Measurements from ENCODE around the gene CCT3. TPM values are rescaled to one million over a fixed set of nuclear protein-coding genes. Genes with fewer than 3 reads are reported as not detected.
"Not testable (repeated sequence)": the region's sequence is repeated elsewhere in the genome, so short reads cannot be mapped to it uniquely, and the experiment has no call there.

CCT3 gene
- total RNA-seq, 1 donor from 2014 or later, result 343 TPM

DNA sequence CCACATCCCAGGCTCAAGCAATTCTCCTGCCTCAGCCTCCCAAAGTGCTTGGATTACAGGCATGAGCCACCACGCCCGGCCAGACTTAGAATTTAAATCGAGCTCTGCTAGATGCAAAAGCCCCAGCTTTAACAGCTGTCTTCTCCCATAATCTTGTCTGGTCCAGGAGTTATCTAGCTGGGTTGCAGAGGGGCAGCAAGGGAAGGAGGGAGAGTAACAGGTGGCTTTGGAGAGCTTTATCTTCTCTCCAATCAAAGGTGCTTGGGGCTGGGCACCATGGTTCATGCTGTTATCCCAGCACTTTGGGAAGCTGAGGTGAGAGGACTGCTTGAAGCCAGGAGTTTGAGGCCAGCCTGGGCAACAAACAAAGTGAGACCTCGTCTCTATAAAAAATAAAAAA, 34.8 kb upstream of the CCT3 start:
- no peak for DNase-seq (ENCODE audit: low read depth, low spot score)
- Mint-ChIP-seq H3K27me3 (ENCODE audit: low read depth) (peaks cover 83% of the 10 kb centered on the region), H3K4me1 (peaks cover 3% of the 10 kb centered on the region), H3K36me3 (ENCODE audit: low read depth) (no peaks in the 10 kb centered on the region), H3K27ac (ENCODE audit: unreplicated experiment) (no peak overlapping the region), H3K4me3 (no peak overlapping the region), H3K9me3 (no peaks in the 10 kb centered on the region)
- TF ChIP-seq, protein P1, sequence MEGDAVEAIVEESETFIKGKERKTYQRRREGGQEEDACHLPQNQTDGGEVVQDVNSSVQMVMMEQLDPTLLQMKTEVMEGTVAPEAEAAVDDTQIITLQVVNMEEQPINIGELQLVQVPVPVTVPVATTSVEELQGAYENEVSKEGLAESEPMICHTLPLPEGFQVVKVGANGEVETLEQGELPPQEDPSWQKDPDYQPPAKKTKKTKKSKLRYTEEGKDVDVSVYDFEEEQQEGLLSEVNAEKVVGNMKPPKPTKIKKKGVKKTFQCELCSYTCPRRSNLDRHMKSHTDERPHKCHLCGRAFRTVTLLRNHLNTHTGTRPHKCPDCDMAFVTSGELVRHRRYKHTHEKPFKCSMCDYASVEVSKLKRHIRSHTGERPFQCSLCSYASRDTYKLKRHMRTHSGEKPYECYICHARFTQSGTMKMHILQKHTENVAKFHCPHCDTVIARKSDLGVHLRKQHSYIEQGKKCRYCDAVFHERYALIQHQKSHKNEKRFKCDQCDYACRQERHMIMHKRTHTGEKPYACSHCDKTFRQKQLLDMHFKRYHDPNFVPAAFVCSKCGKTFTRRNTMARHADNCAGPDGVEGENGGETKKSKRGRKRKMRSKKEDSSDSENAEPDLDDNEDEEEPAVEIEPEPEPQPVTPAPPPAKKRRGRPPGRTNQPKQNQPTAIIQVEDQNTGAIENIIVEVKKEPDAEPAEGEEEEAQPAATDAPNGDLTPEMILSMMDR (conservative IDR thresholded peaks at IDR 0.05), result no peak

DNA sequence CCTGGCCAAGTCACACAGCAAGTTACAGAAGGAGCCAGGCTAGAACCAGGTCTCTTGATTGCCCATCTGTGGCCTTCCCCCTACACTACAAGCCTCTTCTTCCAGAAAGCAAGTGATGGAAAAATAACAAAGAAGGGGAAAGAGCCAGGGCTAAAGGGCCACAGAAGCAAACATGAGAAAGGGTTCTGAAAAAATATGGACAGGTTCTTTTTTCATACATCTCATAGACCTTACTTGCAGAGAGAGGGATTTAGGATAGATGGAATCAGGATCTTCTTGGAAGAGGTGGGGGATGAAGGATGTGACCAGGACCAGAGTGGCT, 34.1 kb upstream of the CCT3 start:
- Mint-ChIP-seq H3K27ac (ENCODE audit: unreplicated experiment) (no peak overlapping the region), H3K27me3 (ENCODE audit: low read depth) (peaks cover 83% of the 10 kb centered on the region), H3K4me1 (peaks cover 3% of the 10 kb centered on the region), H3K4me3 (no peak overlapping the region), H3K36me3 (ENCODE audit: low read depth) (no peaks in the 10 kb centered on the region), H3K9me3 (no peaks in the 10 kb centered on the region)
- DNase-seq (ENCODE audit: low read depth, low spot score), result no peak
- TF ChIP-seq, protein P1 (conservative IDR thresholded peaks at IDR 0.05), result no peak

DNA sequence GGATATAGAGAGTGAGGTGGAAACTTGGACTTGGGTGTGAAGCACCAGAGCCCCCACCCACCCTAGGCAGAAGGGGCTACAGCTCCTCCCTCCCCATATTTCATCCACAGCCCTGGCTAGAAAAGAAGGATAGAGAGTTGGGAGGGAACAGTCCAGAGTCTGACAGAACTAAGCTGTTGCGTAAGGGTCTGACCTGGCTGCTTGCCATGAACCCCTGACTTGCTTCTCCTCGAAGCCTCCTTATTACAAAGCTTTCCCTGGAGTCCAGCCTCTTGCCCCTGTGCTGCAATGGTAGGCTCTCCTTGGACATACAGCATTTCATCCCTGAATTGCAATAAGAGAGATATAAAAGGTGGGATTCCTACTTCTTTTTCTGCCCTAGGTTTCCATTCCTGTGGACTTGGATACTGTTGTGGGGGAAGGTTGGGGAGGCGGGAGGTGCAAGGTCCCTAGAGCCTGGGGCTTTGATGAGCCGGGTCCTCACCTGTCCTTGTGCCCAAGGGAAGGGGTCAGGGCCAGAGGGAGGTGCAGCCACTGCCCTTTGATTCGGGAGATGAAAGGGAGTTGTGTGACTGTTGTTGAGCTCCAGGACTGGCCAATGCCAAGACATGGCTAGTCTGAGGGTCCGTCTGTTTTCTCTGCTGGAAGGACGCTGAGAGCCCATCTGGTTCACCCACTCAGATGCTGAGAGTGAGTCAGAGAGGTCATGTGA, 33.6 kb upstream of the CCT3 start:
- H3K9me3 Mint-ChIP-seq, result no peaks in the 10 kb centered on the region
- H3K27me3 Mint-ChIP-seq (ENCODE audit: low read depth), result peaks cover 83% of the 10 kb centered on the region
- no peaks in the 10 kb centered on the region for H3K36me3 Mint-ChIP-seq (ENCODE audit: low read depth)

DNA sequence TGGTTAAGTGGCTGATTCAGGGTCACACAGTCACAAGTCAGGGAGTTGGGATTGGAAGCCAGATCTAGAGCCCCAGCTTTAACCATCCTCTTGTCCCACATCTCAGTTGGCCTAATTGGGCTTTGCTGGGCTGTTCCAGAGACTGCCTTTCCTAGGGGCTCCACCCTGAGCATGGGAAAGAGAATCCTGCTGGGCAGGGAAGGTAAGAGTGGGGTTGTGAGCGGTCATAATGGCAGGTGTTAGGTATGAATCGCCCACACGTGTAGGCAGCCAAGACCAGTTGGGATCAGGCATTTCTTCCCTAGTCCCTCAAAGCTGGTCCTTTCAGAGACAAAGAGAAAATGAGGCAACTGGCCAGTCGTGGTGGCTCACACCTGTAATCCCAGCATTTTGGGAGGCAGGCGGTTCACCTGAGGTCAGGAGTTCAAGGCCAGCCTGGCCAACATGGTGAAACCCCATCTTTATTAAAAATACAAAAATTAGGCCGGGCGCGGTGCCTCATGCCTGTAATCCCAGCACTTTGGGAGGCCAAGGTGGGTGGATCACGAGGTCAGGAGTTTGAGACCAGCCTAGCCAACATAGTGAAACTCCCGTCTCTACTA, 31.7 kb upstream of the CCT3 start:
- not testable (repeated sequence) for H3K27ac Mint-ChIP-seq (ENCODE audit: unreplicated experiment); H3K4me3 Mint-ChIP-seq; DNase-seq (ENCODE audit: low read depth, low spot score); H3K36me3 Mint-ChIP-seq (ENCODE audit: low read depth); H3K4me1 Mint-ChIP-seq; H3K9me3 Mint-ChIP-seq
- peaks cover 85% of the 10 kb centered on the region for H3K27me3 Mint-ChIP-seq (ENCODE audit: low read depth)

More for the DNA sequence above, 33.6 kb upstream of the CCT3 start:
- no peak for DNase-seq (ENCODE audit: low read depth, low spot score)
- Mint-ChIP-seq H3K4me3 (no peak overlapping the region), H3K27ac (ENCODE audit: unreplicated experiment) (no peak overlapping the region), H3K4me1 (peaks cover 3% of the 10 kb centered on the region)
- TF ChIP-seq, protein P1 (conservative IDR thresholded peaks at IDR 0.05), result no peak

DNA sequence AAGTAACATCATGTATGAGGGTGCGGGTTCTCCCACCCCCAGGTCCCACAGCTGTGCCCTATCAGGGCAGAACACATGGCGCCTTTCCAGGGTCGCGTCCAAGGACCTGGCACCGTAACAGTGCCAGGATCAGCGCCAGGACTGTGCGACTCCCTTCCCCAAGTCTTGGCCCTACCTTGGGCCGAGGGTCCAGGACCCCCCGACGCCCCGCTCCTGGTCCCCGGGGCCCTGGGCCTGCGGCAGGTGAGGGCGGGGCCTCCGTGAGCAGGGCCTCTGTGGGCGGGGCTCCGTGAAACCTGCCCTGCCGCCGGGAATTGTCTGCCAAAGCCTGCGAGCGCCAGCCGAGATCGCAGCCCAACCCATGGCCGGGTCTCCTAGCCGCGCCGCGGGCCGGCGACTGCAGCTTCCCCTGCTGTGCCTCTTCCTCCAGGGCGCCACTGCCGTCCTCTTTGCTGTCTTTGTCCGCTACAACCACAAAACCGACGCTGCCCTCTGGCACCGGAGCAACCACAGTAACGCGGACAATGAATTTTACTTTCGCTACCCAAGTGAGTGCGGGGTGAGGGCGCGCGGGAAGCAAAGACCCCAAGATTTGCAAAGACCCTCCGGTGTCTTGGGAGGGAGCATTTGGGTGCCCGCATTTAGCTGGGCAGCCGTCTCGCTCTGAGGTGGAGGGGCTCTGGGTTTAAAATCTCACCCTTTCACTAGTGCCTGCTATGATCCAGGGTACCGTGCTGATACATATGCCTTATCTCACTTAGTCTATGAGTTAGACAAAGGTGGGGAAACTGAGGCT, 31.0 kb upstream of the CCT3 start, which contains the start of gene RHBG:
Gene RHBG (plus strand): TSS at position 323 of the 796 bp plus-strand sequence. CDS start 39 bp downstream, at position 362.
- DNase-seq (ENCODE audit: low read depth, low spot score), result no peak
- H3K9me3 Mint-ChIP-seq, result no peaks in the 10 kb centered on the region
- H3K27me3 Mint-ChIP-seq (ENCODE audit: low read depth), result peaks cover 86% of the 10 kb centered on the region
- TF ChIP-seq, protein P1 (conservative IDR thresholded peaks at IDR 0.05), result no peak
- no peaks in the 10 kb centered on the region for H3K36me3 Mint-ChIP-seq (ENCODE audit: low read depth)
- peak within 1 kb of the TSS; percentile 56 for H3K4me3 Mint-ChIP-seq
- peaks cover 3% of the 10 kb centered on the region for H3K4me1 Mint-ChIP-seq
- no peak within 1 kb of the TSS for H3K27ac Mint-ChIP-seq (ENCODE audit: unreplicated experiment)
